ENCODE results near the gene TBCB. TPM values are rescaled to one million over a fixed set of nuclear protein-coding genes. Genes with fewer than 3 reads are reported as not detected.

The TBCB gene
- polyA plus RNA-seq, 3 donors, result 167 to 233 (median 178) TPM

DNA sequence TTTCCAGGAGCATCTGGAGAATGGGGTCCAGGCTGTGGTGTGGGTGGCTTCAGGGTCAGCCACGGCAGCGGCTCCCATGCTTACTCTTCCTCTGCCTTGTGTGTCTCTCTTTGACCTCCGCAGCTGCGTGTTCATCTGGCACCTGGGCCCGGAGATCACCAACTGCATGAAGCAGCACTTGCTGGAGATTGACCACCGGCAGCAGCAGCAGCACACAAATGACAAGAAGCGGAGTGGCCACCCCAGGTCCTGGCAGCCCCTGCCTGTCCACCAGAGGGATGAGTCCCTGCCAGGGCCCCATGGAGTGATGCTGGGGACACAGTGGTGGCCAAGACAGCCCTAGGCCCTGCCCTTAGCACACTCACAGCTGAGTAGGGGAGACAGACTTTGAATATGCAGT, 22.7 kb upstream of the TBCB start:
- Mint-ChIP-seq H3K4me3 (no peak overlapping the region), H3K27ac (no peak overlapping the region), H3K36me3 (peaks cover 50 to 96% of the 10 kb centered on the region in 2 donors), H3K4me1 (no peaks in the 10 kb centered on the region), H3K9me3 (no peaks in the 10 kb centered on the region), H3K27me3 (ENCODE audit: low read depth in 3 of 3) (peaks cover 0 to 2% (median 0%) of the 10 kb centered on the region in 3 donors)
- H3K4me3 ChIP-seq (replicated peaks in 1 of 3; ENCODE audit: low read depth in 2 of 3, low read length in 3 of 3), result no peak overlapping the region
- no peaks in the 10 kb centered on the region for H4K20me1 ChIP-seq (ENCODE audit: insufficient read depth, low read length)
- H3K9ac ChIP-seq (ENCODE audit: insufficient read depth, low read length, poor library complexity, severe bottlenecking), result no peak overlapping the region
- no peak overlapping the region for H3K4me2 ChIP-seq (replicated peaks; ENCODE audit: extremely low read depth, low read length, poor library complexity, severe bottlenecking)
- no peaks in the 10 kb centered on the region for H3K9me3 ChIP-seq (replicated peaks in 1 of 2; ENCODE audit: control insufficient read depth in 1 of 2, insufficient read depth in 1 of 2, low read length in 2 of 2)
- H3K4me1 ChIP-seq (ENCODE audit: control insufficient read depth in 1 of 2, insufficient read depth in 2 of 2, low read length in 2 of 2), result no peaks in the 10 kb centered on the region
- H3K27me3 ChIP-seq (ENCODE audit: control insufficient read depth in 2 of 2, insufficient read depth in 2 of 2, low read length in 2 of 2), result no peaks in the 10 kb centered on the region
- DNase-seq, result no peak
- no peak overlapping the region for H3K27ac ChIP-seq (ENCODE audit: low read depth in 1 of 2, low read length in 2 of 2)
- WGBS (ENCODE audit: insufficient coverage), result 100% methylated on average over 6 of the region's 7 CpGs
- no peaks in the 10 kb centered on the region for H3K79me2 ChIP-seq (ENCODE audit: insufficient read depth, low read length)
- no peak overlapping the region for H2AFZ ChIP-seq (ENCODE audit: insufficient read depth, low read depth, low read length, poor library complexity, severe bottlenecking)
- TF ChIP-seq, protein P1, sequence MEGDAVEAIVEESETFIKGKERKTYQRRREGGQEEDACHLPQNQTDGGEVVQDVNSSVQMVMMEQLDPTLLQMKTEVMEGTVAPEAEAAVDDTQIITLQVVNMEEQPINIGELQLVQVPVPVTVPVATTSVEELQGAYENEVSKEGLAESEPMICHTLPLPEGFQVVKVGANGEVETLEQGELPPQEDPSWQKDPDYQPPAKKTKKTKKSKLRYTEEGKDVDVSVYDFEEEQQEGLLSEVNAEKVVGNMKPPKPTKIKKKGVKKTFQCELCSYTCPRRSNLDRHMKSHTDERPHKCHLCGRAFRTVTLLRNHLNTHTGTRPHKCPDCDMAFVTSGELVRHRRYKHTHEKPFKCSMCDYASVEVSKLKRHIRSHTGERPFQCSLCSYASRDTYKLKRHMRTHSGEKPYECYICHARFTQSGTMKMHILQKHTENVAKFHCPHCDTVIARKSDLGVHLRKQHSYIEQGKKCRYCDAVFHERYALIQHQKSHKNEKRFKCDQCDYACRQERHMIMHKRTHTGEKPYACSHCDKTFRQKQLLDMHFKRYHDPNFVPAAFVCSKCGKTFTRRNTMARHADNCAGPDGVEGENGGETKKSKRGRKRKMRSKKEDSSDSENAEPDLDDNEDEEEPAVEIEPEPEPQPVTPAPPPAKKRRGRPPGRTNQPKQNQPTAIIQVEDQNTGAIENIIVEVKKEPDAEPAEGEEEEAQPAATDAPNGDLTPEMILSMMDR (IDR thresholded peaks at IDR 0.05), result no peak
- peaks cover 44 to 86% of the 10 kb centered on the region in 2 donors for H3K36me3 ChIP-seq (replicated peaks in 1 of 2; ENCODE audit: control insufficient read depth in 1 of 2, insufficient read depth in 2 of 2, low read length in 2 of 2)
- intact Hi-C loops (cut with micrococcal nuclease), result no loop called here

DNA sequence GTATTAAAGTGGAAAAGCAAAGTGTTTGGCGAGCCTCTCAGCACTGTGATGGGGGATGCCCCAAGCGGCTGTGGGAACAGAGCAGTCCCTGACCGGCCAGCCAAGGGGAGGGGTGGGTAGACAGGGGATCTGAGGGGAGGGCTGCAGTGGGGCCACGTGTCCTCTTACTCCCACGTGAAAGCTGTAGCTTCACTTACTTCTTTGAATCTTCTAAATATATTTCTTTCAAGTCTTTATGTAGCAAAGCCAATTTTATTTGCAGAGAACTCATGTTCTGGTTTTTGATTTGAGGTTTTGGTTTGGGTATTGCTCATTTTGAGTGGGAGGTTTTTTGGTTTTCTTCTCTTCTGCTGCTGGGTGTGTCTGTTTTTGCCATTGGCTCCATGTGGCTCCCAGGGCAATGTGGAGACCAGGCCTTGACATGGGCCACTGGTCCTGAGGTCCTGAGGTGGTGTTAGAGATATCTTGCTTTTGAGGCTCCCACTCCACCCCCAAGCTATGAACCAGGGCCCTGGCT, 22.1 kb upstream of the TBCB start:
- no peaks in the 10 kb centered on the region for H3K27me3 ChIP-seq (ENCODE audit: control insufficient read depth in 2 of 2, insufficient read depth in 2 of 2, low read length in 2 of 2)
- H3K4me2 ChIP-seq (replicated peaks; ENCODE audit: extremely low read depth, low read length, poor library complexity, severe bottlenecking), result no peak overlapping the region
- Mint-ChIP-seq H3K4me3 (no peak overlapping the region), H3K27me3 (ENCODE audit: low read depth in 3 of 3) (peaks cover 0 to 2% (median 0%) of the 10 kb centered on the region in 3 donors), H3K36me3 (peaks cover 45 to 96% of the 10 kb centered on the region in 2 donors), H3K9me3 (no peaks in the 10 kb centered on the region), H3K27ac (peak overlapping the region in 1 of 7 donors; percentile 76), H3K4me1 (no peaks in the 10 kb centered on the region)
- no peaks in the 10 kb centered on the region for H3K4me1 ChIP-seq (ENCODE audit: control insufficient read depth in 1 of 2, insufficient read depth in 2 of 2, low read length in 2 of 2)
- 89% methylated on average over 3 of the region's 5 CpGs for WGBS (ENCODE audit: insufficient coverage)
- no peaks in the 10 kb centered on the region for H3K9me3 ChIP-seq (replicated peaks in 1 of 2; ENCODE audit: control insufficient read depth in 1 of 2, insufficient read depth in 1 of 2, low read length in 2 of 2)
- intact Hi-C loops (cut with micrococcal nuclease), result no loop called here
- TF ChIP-seq, protein P1 (IDR thresholded peaks at IDR 0.05), result no peak
- H3K27ac ChIP-seq (ENCODE audit: low read depth in 1 of 2, low read length in 2 of 2), result no peak overlapping the region
- no peak overlapping the region for H2AFZ ChIP-seq (ENCODE audit: insufficient read depth, low read depth, low read length, poor library complexity, severe bottlenecking)
- H4K20me1 ChIP-seq (ENCODE audit: insufficient read depth, low read length), result no peaks in the 10 kb centered on the region
- no peak for DNase-seq
- H3K9ac ChIP-seq (ENCODE audit: insufficient read depth, low read length, poor library complexity, severe bottlenecking), result no peak overlapping the region
- H3K36me3 ChIP-seq (replicated peaks in 1 of 2; ENCODE audit: control insufficient read depth in 1 of 2, insufficient read depth in 2 of 2, low read length in 2 of 2), result peaks cover 41 to 81% of the 10 kb centered on the region in 2 donors
- no peak overlapping the region for H3K4me3 ChIP-seq (replicated peaks in 1 of 3; ENCODE audit: low read depth in 2 of 3, low read length in 3 of 3)
- no peaks in the 10 kb centered on the region for H3K79me2 ChIP-seq (ENCODE audit: insufficient read depth, low read length)

Measured in CD14-positive monocyte (primary cell).